Measurements from ENCODE around the gene CCNE1. TPM values are rescaled to one million over a fixed set of nuclear protein-coding genes. Genes with fewer than 3 reads are reported as not detected.
A peak's percentile ranks its signal among the peaks of the same experiment; 100 is the strongest.

Gene CCNE1
- total and polyA plus RNA-seq, 2 of the 13 experiments (the other 11 are each of a cell fraction or from before 2014, with no cell fraction given) = 16.0 to 50.6 TPM

- Histone ChIP-seq H3K4me3 (replicated peaks in 1 of 3; ENCODE audit: insufficient read depth in 1 of 3, low read depth in 2 of 3, low read length in 3 of 3) (peak overlapping the region in 1 of 3 experiments; percentile 12; a peak in 1 of 6 replicates), H3K9me3 (ENCODE audit: low read length) (no peaks in the 10 kb centered on the region), H3K4me1 (ENCODE audit: insufficient read depth, low read length) (peaks cover 9% of the 10 kb centered on the region), H2AFZ (ENCODE audit: low read length) (no peak overlapping the region), H4K20me1 (ENCODE audit: insufficient read depth, low read length) (no peaks in the 10 kb centered on the region), H3K9ac (ENCODE audit: insufficient read depth, low read depth, low read length) (no peak overlapping the region), H3K79me2 (ENCODE audit: insufficient read depth, low read length) (no peaks in the 10 kb centered on the region), H3K4me2 (ENCODE audit: low read depth, low read length) (peak overlapping the region; percentile 33; the same call in 1 of the 2 replicates), H3K27me3 (ENCODE audit: control insufficient read depth in 1 of 2, insufficient read depth in 2 of 2, low read length in 2 of 2) (no peaks in the 10 kb centered on the region), H3K27ac (ENCODE audit: extremely low read length, insufficient read depth, low read length) (no peak overlapping the region), H3K36me3 (replicated peaks in 1 of 2; ENCODE audit: control insufficient read depth in 1 of 2, insufficient read depth in 2 of 2, low read length in 2 of 2) (no peaks in the 10 kb centered on the region)
- CTCF ChIA-PET (ENCODE audit: low intra/inter-chr PET ratio, low total read pairs) = no interaction called here
- FAIRE-seq (no peak), ATAC-seq (peak; percentile 42; the same call in 2 of the 3 replicates), DNase-seq (ENCODE audit: low spot score) (no peak)
- 38% methylated on average over 3 of the region's 4 CpGs for WGBS (ENCODE audit: low lambda C conversion rate)
- intact Hi-C loops (cut with micrococcal nuclease; ENCODE audit: unreplicated experiment) = no loop called here
- peak; percentile 56 for TF ChIP-seq NFYB (CRISPR knock-in tag; IDR thresholded peaks at IDR 0.05)
- peak; percentile 52; the same call in 1 of the 2 replicates for TF ChIP-seq RAD51 (IDR thresholded peaks at IDR 0.05; ENCODE audit: borderline replicate concordance)
- peak; percentile 55 for TF ChIP-seq NFYC (CRISPR knock-in tag; IDR thresholded peaks at IDR 0.05)
- no peak for TF ChIP-seq ARNTL (CRISPR knock-in tag; IDR thresholded peaks at IDR 0.05)
- peak; percentile 35; the same call in 1 of the 2 replicates for TF ChIP-seq USF2 (IDR thresholded peaks at IDR 0.05; ENCODE audit: low read depth, low read length)
- TF ChIP-seq USF2 (CRISPR knock-in tag; IDR thresholded peaks at IDR 0.05; ENCODE audit: borderline replicate concordance) = no peak; the same call in 1 of the 2 replicates
- no TSS peak for BruUV-seq (replicated peaks)
- POLR2A ChIA-PET = no interaction called here
- in situ Hi-C loops (cut with HindIII; ENCODE audit: extremely low pct_ligation_motif_present, low pct_unique_long_range_greater_than_20kb) = no loop called here
These were observed 43.3 kb downstream of the CCNE1 start for GRCh38 chr19:29855087-29855486.
